ENCODE data around the gene ODAD4.
"Not testable (repeated sequence)": the region's sequence is repeated elsewhere in the genome, so short reads cannot be mapped to it uniquely, and the experiment has no call there.

ODAD4 gene

DNA sequence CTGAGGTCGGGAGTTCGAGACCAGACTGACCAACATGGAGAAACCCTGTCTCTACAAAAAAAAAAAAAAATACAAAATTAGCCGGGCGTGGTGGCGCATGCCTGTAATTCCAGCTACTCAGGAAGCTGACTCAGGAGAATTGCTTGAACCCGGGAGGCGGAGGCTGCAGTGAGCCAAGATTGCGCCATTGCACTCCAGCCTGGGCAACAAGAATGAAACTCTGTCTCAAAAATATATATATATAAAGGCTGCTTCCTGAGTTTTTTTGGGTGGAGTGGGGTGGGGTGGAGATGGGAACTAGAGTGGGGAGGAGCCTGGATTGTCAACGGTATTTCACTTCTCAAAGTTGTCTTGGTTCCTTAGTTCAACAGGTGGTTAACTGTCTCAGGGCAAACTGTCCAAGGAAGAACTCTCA lies 79.9 kb downstream of the ODAD4 start:
- not testable (repeated sequence) for DNase-seq

DNA sequence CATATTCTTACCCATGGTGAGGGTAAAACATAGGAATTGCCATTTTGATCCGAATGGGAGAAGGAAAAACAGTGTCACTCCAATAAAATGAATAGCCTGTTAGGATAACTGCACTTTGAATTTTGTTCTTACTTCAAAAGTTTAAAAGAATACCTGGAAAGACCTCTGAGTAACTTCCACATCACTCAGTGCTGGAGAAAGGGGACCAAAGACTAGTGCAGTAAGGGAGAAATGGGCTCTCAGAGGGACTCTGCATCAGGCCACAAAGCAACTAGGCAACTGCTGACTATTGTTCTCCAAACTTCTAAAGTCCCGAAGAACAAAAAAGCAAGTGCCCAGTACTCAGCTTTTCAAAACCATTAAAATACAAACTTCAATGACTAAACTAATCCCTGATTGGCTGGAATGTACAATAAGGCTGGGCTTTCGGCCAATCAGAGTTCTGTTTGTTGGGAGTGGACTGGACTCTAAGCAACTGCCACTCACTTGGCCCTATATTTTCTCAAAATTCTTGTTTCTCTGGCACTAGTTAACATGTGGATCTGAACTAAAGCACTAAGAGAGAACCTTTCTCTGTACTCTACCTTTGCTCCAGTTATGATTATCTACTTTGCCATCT lies 80.6 kb downstream of the ODAD4 start:
- no peak for DNase-seq

DNA sequence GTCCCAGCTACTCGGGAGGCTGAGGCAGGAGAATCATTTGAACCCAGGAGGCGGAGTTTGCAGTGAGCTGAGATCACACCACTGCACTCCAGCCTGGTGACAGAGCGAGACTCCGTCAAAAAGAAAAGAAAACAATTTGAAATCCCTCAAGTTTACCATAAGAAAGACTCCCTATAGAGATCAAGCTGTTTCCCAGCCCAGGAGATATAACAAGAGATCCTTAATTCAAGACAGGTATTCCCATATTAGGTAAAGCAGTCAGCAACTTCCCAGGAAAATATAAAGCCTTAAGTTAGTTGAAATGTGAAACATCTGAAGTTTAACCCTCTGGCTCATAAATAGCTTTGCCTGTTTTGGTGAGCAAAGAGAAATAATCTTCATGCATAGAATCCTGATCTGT lies 81.9 kb downstream of the ODAD4 start:
- DNase-seq = not testable (repeated sequence)

DNA sequence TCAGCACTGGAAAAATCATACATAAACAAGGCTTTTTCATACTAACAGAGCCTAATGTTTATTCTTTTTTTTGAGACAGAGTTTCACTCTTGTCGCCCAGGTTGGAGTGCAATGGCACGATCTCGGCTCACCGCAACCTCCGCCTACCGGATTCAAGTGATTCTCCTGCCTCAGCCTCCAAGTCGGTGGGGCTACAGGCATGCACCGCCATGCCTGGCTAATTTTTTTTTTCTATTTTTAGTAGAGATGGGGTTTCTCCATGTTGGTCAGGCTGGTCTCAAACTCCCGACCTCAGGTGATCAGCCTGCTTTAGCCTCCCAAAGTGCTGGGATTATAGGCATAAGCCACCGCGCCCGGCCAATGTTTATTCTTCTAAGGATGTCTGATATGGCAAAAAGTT lies 83.3 kb downstream of the ODAD4 start:
- not testable (repeated sequence) for DNase-seq
